DMS53 (cell line): ENCODE data around the gene HOXB13.

Experiments used
- DNase-seq: peaks from one replicate; lab custom pipeline; 2025; lab: John Stamatoyannopoulos, UW

Gene HOXB13

GRCh38 chr17:48748718-48749566 is 20.4 kb upstream of the HOXB13 start:
- DNase-seq, result no peak

- no peak for DNase-seq
These were observed 19.2 kb upstream of the HOXB13 start for GRCh38 chr17:48747445-48748363.

- no peak for DNase-seq
These were observed 18.4 kb upstream of the HOXB13 start for GRCh38 chr17:48746916-48747444.

GRCh38 chr17:48745381-48746275 is 17.1 kb upstream of the HOXB13 start:
- DNase-seq, result no peak

GRCh38 chr17:48740537-48740936 is 12.0 kb upstream of the HOXB13 start:
- no peak for DNase-seq

- DNase-seq, result no peak
These were observed 10.4 kb upstream of the HOXB13 start for GRCh38 chr17:48738803-48739526.

- no peak for DNase-seq
These were observed 9.9 kb upstream of the HOXB13 start for GRCh38 chr17:48738424-48738802.

- DNase-seq, result no peak
These were observed 8.9 kb upstream of the HOXB13 start for GRCh38 chr17:48737330-48738043.

- no peak for DNase-seq
These were observed 6.5 kb upstream of the HOXB13 start for GRCh38 chr17:48735062-48735351.

- DNase-seq, result no peak
These were observed 5.9 kb upstream of the HOXB13 start for GRCh38 chr17:48734333-48735061.

- no peak for DNase-seq
These were observed 5.2 kb upstream of the HOXB13 start for GRCh38 chr17:48733632-48734328.

- DNase-seq, result no peak
These were observed 4.4 kb upstream of the HOXB13 start for GRCh38 chr17:48732688-48733629.

GRCh38 chr17:48731355-48731754 is 2.8 kb upstream of the HOXB13 start:
- DNase-seq, result no peak

- DNase-seq, result no peak
These were observed 1.6 kb upstream of the HOXB13 start for GRCh38 chr17:48730240-48730550.

GRCh38 chr17:48729335-48730239 is 1.0 kb upstream of the HOXB13 start:
- DNase-seq, result no peak

- DNase-seq, result no peak
These were observed 955 bp downstream of the HOXB13 start for GRCh38 chr17:48727415-48728175.

- no peak for DNase-seq
These were observed 1.6 kb downstream of the HOXB13 start for GRCh38 chr17:48726916-48727286.
